GM18858 (cell line): ENCODE results near the gene RCC1.
A peak's percentile ranks its signal among the peaks of the same experiment; 100 is the strongest.
"Not testable (repeated sequence)": the region's sequence is repeated elsewhere in the genome, so short reads cannot be mapped to it uniquely, and the experiment has no call there.

Source experiments
- ATAC-seq: cut with Tn5 transposase; IDR thresholded peaks from one replicate; pipeline ENCODE4 v1.9.1; 2021; ENCODE audit not compliant: unreplicated experiment

The RCC1 gene

GRCh38 chr1:28510273-28510969, 4.6 kb downstream of the RCC1 start:
- ATAC-seq = no peak

- no peak for ATAC-seq
Observed at GRCh38 chr1:28510970-28511440, 5.2 kb downstream of the RCC1 start.

DNA sequence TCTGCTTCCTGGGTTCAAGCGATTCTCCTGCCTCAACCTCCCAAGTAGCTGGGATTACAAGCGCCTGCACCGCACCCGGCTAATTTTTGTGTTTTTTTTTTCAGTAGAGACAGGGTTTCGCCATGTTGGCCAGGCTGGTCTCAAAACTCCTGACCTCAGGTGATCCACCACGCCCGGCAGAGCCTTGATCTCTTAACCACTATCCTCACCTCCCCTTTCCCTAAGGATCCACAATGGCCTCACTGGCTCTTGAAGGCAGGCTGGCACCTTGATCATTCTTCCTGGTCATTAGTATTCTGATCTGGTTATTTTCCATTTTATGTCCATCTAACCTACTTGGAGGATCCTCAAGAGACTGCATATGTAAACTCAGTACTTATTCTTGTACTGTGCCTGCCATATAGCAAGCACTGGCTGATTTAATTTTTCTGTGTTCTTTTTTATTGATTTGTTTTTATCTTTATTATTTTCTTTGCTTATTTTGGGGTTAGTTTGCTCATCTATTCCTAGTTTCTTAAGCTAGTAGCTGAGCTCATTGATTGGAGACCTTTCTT, 6.3 kb downstream of the RCC1 start:
- ATAC-seq = no peak

DNA sequence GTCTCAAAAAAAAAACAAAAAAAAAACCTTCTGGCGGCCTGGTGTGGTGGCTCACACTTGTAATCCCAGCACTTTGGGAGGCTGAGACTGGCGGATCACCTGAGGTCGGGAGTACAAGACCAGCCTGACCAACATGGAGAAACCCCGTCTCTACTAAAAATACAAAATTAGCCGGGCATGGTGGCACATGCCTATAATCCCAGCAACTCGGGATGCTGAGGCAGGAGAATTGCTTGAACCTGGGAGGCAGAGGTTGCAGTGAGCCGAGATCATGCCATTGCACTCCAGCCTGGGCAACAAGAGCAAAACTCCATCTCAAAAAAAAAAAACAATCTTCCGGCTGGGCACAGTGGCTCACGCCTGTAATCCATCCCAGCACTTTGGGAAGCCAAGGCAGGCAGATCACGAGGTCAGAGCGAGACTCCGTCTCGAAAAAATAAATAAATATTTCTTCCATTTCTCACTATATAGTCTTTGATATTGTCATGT, 8.6 kb downstream of the RCC1 start:
- ATAC-seq = not testable (repeated sequence)

DNA sequence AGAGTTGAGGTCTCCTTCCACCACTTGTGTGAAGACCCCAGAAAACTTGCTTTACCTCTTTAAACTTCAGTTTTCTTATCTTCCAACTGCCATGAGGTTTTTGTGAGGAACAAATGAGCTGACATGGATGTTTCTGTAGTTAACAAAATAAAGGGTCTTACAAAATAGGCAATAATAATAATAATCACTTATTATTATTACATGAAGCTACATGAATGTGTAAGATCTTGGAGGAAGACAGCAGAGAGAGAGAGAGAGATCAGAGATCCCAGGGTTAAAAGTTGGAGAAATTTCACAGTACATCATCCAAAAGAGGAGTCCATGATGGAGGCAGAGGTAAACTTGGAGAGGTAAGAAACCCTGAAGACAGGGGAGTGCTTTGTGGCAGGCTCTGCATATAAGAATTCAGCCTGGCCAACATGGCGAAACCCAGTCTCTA, 10.7 kb downstream of the RCC1 start:
- no peak for ATAC-seq

DNA sequence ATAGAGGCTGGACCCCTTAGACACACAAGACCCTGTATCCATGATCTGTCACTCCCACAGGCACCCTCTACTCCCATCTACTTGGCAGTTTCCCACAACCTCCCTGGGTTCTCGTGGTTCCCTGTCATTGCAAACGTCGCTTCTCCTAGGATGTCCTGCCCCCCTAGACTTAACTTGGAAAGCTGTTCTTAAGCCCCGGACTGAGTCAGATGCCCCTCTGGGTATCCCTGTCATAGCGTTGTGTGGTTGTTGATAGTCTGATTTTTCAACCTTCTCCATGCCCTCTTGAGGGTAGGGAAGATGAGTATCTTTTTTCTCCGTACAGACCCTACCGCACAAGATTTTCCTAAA, 11.8 kb downstream of the RCC1 start:
- ATAC-seq = no peak

DNA sequence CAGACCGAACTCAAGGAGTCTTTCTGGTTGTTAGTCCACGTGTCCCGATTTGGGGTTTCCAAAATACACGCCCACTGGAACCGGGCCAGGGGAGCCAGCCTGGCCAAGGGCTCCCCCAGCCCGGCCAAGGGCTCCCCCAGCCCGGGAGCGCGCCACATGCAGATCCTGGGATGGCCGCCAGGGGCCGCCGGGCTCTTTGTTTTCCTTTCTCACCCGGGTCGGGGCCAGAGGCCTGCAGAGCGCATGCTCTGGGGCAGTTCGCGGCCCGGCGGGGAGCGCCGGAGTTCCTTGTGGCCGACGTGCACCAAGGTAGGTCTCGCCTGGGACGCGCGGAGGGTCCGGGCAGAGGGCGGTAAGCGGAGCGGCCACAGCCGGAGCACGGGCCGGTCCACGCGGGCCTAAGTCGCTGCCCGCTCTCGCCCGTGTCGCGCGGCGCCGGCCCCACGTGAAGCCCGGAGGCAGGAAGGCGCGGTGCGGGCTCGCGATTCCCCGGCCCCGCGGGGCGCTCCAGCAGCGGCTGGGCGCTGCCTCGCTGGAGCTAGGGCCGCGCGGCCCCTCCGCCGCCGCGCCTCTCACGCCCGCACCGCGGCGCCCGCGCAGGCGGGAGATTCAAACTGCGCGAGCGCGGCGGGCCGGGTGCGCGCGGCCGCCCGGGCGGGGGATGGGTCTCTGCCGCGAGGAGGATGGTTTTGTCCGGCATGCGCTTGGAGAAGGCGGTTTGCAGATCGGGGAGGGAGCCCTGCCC, 12.3 kb downstream of the RCC1 start:
- peak; percentile 79 for ATAC-seq

DNA sequence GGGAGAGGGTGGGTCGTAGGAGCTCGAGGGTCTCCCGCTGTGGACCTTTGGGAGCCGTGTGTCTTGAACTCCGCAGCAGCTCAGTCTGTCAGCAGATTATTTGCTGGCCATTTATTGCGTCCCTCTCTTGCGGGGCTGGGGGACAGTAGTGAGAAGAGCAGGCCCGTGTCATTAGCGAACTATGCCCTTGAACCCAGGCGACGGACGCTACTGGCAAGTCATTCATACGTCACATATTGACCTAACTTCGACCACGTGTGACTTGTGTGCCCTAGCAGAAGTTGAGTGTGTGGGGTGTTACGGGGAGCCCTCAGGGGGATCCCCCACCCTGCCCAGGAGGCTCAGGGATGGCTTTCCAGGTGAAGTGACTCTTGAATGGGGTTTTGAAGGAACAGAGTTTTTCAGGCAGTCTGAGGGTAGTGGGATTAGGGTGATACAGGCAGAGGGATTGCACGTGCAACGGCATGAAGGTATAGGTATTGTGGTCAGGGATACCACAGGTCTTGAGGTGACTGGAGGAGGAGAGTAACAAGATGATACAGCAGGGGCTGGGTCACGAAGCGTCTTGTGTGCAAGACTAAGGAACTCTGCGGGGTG, 13.0 kb downstream of the RCC1 start:
- ATAC-seq = no peak

- no peak for ATAC-seq
Observed at GRCh38 chr1:28519946-28520725, 14.3 kb downstream of the RCC1 start.

DNA sequence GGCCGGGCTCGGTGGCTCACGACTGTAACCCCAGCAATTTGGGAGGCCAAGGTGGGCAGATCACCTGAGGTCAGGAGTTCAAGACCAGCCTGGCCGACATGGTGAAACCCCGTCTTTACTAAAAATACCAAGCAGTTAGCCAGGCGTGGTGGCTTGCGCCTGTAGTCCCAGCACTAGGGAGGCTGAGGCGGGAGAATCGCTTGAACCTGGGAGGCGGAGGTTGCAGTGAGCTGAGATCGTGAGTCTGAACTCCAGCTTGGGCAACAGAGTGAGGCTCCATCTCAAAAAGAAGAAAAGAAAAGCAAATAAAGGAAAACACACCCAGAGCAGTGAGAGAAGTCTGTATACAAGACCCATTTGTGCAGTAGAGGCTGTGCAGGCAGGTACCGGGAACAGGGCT, 15.0 kb downstream of the RCC1 start:
- not testable (repeated sequence) for ATAC-seq

DNA sequence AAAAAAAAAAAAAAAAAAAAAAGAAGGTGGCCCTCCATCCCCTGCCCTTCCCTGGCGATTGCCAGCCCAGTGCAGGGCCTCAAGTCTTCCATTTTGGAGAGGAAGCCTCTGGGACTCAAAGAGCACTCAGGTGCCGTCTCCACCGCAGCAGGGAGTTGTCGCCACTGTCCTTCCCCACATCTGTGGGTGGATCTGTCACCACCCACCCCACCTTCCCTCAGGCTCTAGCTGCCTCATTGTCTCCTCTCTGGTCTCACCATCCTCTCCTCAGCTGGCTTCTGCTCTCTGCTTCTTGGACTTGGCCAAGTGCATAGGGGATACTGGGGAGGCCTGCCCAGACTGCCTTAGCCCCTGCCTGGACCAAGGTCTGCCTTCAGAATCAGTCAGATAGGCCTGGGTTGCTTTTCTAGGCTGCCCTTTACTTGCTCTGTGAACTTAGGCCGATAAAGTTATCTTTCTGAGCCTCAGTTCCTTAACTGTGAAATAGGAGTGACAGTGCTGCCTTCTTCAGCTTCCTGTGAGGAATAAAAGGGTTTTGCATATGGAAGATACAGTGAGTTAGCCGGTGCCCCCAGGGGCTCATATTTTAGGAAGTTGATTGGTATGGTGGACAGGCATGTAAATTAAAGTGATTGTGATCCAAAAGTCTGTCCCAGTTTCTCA, 15.8 kb downstream of the RCC1 start:
- no peak for ATAC-seq

- not testable (repeated sequence) for ATAC-seq
Observed at GRCh38 chr1:28522537-28522936, 16.7 kb downstream of the RCC1 start.

DNA sequence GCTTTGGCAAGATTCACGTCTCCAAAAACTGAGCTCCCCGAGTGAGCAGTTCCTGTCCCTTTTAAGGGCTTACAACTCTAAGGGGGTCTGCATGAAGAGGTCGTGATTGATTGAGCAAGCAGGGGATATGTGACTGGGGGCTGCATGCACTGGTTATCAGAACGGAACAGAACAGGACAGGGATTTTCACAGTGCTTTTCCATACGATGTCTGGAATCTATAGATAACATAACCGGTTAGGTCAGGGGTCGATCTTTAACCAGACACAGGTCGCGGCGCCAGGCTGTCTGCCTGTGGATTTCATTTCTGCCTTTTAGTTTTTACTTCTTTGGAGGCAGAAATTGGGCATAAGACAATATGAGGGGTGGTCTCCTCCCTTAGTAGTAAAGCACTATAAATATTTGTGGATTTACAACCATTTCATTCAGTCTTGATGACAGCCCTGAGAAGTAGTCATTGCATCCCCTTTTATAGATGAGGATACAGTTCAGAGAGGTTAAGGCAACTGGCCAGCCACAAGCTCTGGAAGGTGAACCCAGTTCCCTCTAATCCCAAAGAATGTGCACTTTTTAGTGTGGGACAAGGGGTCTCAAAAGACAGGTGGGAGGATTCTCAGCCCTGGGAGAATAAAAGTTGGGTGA, 19.3 kb downstream of the RCC1 start:
- not testable (repeated sequence) for ATAC-seq

GRCh38 chr1:28526886-28527285, 21.0 kb downstream of the RCC1 start:
- ATAC-seq = no peak

DNA sequence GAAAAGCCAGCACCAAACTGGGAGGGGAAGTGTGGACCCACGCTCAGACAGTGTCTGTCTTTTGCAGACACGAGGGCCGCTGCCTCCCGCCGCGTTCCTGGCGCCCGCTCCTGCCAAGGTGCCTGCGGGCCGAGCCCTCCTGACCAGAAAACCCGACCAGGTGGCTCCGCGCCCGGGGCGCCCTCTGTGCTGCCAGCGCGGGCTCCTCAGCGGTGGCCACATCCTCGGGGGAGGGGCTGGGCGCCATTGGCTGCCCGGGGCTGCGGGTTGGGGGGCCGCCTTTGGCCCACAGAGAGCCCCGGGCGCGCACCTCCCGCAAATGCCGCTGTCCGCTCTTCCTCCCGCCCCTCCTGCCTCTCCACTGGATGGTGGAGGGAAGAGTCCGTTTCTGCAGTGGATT, 24.6 kb downstream of the RCC1 start:
- no peak for ATAC-seq

- no peak for ATAC-seq
Observed at GRCh38 chr1:28534671-28535070, 28.8 kb downstream of the RCC1 start.

DNA sequence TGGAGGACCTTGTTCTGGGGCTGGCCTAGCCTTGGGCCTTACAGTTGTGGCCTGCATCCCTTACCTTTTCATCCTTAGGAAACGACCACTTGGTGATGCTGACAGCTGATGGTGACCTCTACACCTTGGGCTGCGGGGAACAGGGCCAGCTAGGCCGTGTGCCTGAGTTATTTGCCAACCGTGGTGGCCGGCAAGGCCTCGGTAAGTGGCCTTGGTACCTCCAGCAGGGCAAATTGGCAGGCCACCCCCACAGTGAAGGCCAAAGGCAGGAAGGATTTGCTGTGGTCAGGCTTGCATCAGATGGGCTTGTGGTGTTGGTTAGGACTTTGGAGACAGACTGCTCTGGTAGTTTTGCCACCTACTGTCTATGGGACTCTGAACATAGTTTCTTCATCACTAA, 29.3 kb downstream of the RCC1 start:
- ATAC-seq = no peak

DNA sequence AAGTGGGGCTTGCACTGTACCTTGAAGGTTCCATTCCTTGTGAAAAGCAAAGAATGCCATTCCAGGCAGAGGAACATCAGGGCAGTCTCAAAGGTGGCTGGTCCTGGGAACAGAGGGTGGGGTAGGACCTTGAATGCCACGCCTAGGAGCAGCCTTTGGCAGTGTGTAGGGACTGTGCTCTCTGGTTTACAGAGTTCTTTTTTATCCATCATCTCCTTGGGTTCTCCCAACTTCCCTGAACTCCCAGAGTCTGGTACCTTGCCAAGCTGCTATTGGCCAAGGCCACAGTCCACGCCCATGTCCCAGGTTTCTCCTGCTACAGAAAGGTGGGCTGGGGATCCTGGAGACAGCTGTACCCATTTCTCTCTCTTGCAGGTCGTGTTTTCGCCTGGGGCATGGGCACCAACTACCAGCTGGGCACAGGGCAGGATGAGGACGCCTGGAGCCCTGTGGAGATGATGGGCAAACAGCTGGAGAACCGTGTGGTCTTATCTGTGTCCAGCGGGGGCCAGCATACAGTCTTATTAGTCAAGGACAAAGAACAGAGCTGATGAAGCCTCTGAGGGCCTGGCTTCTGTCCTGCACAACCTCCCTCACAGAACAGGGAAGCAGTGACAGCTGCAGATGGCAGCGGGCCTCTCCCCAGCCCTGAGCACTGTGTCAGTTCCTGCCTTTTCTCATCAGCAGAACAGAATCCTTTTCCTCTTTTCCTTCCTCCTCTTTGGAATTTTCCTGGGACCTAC, 31.8 kb downstream of the RCC1 start:
- no peak for ATAC-seq

GRCh38 chr1:28538286-28538685, 32.4 kb downstream of the RCC1 start:
- ATAC-seq = no peak
